HepG2 (cell line): Measurements from ENCODE around the gene KIN. TPM values are rescaled to one million over a fixed set of nuclear protein-coding genes. Genes with fewer than 3 reads are reported as not detected.
A peak's percentile ranks its signal among the peaks of the same experiment; 100 is the strongest.

Experiments
- ARID2 ChIP-seq: sonication (generic); formaldehyde crosslinking; IDR thresholded peaks from 2 replicates; pipeline ENCODE4 v1.8.1; 2022; ENCODE audit warnings: mild to moderate bottlenecking, missing genetic modification reagents, borderline replicate concordance
- ASH2L ChIP-seq: fragments of 300-600, 200-600 bp; sonication (generic); IDR thresholded peaks from 2 replicates; pipeline ENCODE4 v1.7.0; 2017; ENCODE audit warnings: low read depth, mild to moderate bottlenecking, moderate library complexity, mixed read lengths, low read length; ENCODE audit not compliant: insufficient read length
- CREM ChIP-seq, 2 experiments: sonication (generic) in 1 of 2; formaldehyde crosslinking in 1 of 2; IDR thresholded peaks; 2 replicates each; pipeline versions ENCODE4 v1.4.0 to v1.6.1; 2016 to 2020; ENCODE audit warnings: antibody characterized with exemption in 1 of 2, mild to moderate bottlenecking in 1 of 2, missing genetic modification reagents in 1 of 2
- HNRNPLL ChIP-seq: fragments of 200-400 bp; formaldehyde crosslinking; IDR thresholded peaks from 2 replicates; pipeline ENCODE4 v1.6.1; 2017; ENCODE audit warnings: mild to moderate bottlenecking, low read depth, low read length; ENCODE audit not compliant: poor library complexity, severe bottlenecking
- JUNB ChIP-seq: sonication (generic); formaldehyde crosslinking; IDR thresholded peaks from 2 replicates; pipeline ENCODE4 v1.8.0; 2022; ENCODE audit warnings: missing genetic modification reagents, mild to moderate bottlenecking, borderline replicate concordance
- JUND ChIP-seq: sonication (generic); formaldehyde crosslinking; IDR thresholded peaks from 2 replicates; pipeline ENCODE4 v1.8.0; 2022; ENCODE audit warnings: mild to moderate bottlenecking, missing genetic modification reagents
- PHF8 ChIP-seq: sonication (generic); formaldehyde crosslinking; IDR thresholded peaks from 2 replicates; pipeline ENCODE4 v1.5.0; 2020; ENCODE audit warnings: missing genetic modification reagents
- SMAD9 ChIP-seq: sonication (generic); formaldehyde crosslinking; IDR thresholded peaks from 2 replicates; pipeline ENCODE4 v1.5.1; 2020; ENCODE audit warnings: mild to moderate bottlenecking, missing genetic modification reagents
- TCF12 ChIP-seq, 2 experiments: fragments of 450-650 bp in 1 of 2; sonication (generic) in 1 of 2; formaldehyde crosslinking in 1 of 2; IDR thresholded peaks; 2 replicates each; pipeline versions ENCODE4 v1.6.1 to v1.8.0; 2017 to 2022; ENCODE audit warnings: antibody characterized with exemption in 1 of 2, mild to moderate bottlenecking in 1 of 2, missing genetic modification reagents in 1 of 2, moderate library complexity in 1 of 2
- TP53 ChIP-seq: sonication (generic); formaldehyde crosslinking; conservative IDR thresholded peaks from 2 replicates; pipeline ENCODE4 v1.4.0; 2020; ENCODE audit warnings: missing genetic modification reagents
- ZNF205 ChIP-seq: IDR thresholded peaks from 2 replicates; pipeline ENCODE4 v1.6.1; 2018; ENCODE audit warnings: missing biosample characterization, missing genetic modification reagents
- ZNF232 ChIP-seq: sonication (generic); formaldehyde crosslinking; IDR thresholded peaks from 2 replicates; pipeline ENCODE4 v1.4.0; 2020; ENCODE audit warnings: missing genetic modification reagents, borderline replicate concordance
- ZNF24 ChIP-seq: fragments of 450-650 bp; IDR thresholded peaks from 2 replicates; pipeline ENCODE4 v1.6.1; 2017; ENCODE audit warnings: antibody characterized with exemption, mild to moderate bottlenecking
- ZNF660 ChIP-seq: sonication (generic); formaldehyde crosslinking; IDR thresholded peaks from 2 replicates; pipeline ENCODE4 v1.5.1; 2020; ENCODE audit warnings: mild to moderate bottlenecking, low read depth, missing genetic modification reagents, borderline replicate concordance
- ZNF772 ChIP-seq: sonication (generic); formaldehyde crosslinking; IDR thresholded peaks from 2 replicates; pipeline ENCODE4 v1.5.0; 2020; ENCODE audit warnings: mild to moderate bottlenecking, missing genetic modification reagents
- ZSCAN21 ChIP-seq: sonication (generic); formaldehyde crosslinking; IDR thresholded peaks from 2 replicates; pipeline ENCODE4 v1.8.0; 2022; ENCODE audit warnings: mild to moderate bottlenecking, missing genetic modification reagents, moderate library complexity, borderline replicate concordance
- polyA plus RNA-seq, 8 experiments: library from polyadenylated mRNA; depleted of rRNA in 3 of 8; stranded (reverse) in 7 of 8; unstranded in 1 of 8; fragments of >200 nt; fragmentation: Illumina TruSeq in 4 of 8; extraction: Trizol in 4 of 8; gene quantifications; 2 replicates each; pipeline versions ENCODE4 v1.2.1 to v1.2.3, GENCODE V29; 2011 to 2016; ENCODE audit warnings: low read depth in 4 of 8, missing spikeins in 1 of 8, mixed read lengths in 1 of 8; ENCODE audit not compliant: insufficient read depth in 1 of 8
- total RNA-seq, 5 experiments: library from RNA; depleted of rRNA; stranded (reverse); fragments of >200 nt; fragmentation: Illumina TruSeq; extraction: Trizol; gene quantifications; 2 replicates each; pipeline ENCODE4 v1.2.3, GENCODE V29; 2016; ENCODE audit warnings: low read depth in 1 of 5
- TF ChIP-seq, protein P1 (sequence below): sonication (generic); formaldehyde crosslinking; IDR thresholded peaks from 2 replicates; pipeline ENCODE4 v1.8.0; 2022; ENCODE audit warnings: mild to moderate bottlenecking, missing genetic modification reagents, moderate library complexity
- TF ChIP-seq, protein P2 (sequence below): sonication (generic); formaldehyde crosslinking; IDR thresholded peaks from 2 replicates; pipeline ENCODE4 v1.4.0; 2020; ENCODE audit warnings: missing genetic modification reagents
- TF ChIP-seq, protein P3 (sequence below): IDR thresholded peaks from 2 replicates; pipeline ENCODE4 v1.6.1; 2016; ENCODE audit warnings: mild to moderate bottlenecking, missing biosample characterization, missing genetic modification reagents
- TF ChIP-seq, protein P4 (sequence below): sonication (generic); formaldehyde crosslinking; IDR thresholded peaks from 2 replicates; pipeline ENCODE4 v1.4.0; 2020; ENCODE audit warnings: missing genetic modification reagents
- TF ChIP-seq, protein P5 (sequence below): sonication (generic); formaldehyde crosslinking; conservative IDR thresholded peaks from 2 replicates; pipeline ENCODE4 v1.8.0; 2022; ENCODE audit warnings: mild to moderate bottlenecking, moderate library complexity, missing genetic modification reagents
- TF ChIP-seq, protein P6 (sequence below): sonication (generic); formaldehyde crosslinking; IDR thresholded peaks from 2 replicates; pipeline ENCODE4 v1.8.1; 2023; ENCODE audit warnings: mild to moderate bottlenecking, missing genetic modification reagents, borderline replicate concordance
- TF ChIP-seq, protein P7 (sequence below): IDR thresholded peaks from 2 replicates; pipeline ENCODE4 v1.6.1; 2016

Gene KIN
- total and polyA plus RNA-seq, 2 of the 13 experiments (the other 11 are each of a cell fraction or from before 2014, with no cell fraction given): 4.9 to 23.2 TPM

DNA sequence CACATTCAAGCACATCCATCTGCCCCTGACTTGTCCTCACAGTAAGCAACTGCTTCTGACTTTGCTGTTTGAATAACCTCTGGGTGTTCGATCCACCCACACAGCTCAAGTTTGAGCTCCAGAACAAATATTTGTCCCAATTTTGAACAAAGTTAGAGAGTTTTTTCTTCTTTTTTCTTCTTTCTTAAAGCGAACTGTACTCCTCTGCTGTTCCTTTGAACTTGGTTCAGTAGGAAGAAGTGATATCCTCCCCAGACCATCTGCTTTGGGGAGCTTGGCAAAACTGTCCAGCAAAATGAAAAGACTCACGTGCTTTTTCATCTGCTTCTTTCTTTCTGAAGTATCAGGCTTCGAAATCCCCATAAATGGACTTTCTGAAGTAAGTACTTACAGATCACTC is 84.7 kb downstream of the KIN start, which contains the start of gene ITIH2 (continued):
- TF ChIP-seq, protein P1, sequence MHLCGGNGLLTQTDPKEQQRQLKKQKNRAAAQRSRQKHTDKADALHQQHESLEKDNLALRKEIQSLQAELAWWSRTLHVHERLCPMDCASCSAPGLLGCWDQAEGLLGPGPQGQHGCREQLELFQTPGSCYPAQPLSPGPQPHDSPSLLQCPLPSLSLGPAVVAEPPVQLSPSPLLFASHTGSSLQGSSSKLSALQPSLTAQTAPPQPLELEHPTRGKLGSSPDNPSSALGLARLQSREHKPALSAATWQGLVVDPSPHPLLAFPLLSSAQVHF: no peak
- TF ChIP-seq ZNF24: no peak; the same call in 1 of the 2 replicates
- TF ChIP-seq CREM (IDR thresholded peaks at IDR 0.05): peak; percentile 82
- no peak for TF ChIP-seq CREM (CRISPR knock-in tag; IDR thresholded peaks at IDR 0.05)
- TF ChIP-seq, protein P2, sequence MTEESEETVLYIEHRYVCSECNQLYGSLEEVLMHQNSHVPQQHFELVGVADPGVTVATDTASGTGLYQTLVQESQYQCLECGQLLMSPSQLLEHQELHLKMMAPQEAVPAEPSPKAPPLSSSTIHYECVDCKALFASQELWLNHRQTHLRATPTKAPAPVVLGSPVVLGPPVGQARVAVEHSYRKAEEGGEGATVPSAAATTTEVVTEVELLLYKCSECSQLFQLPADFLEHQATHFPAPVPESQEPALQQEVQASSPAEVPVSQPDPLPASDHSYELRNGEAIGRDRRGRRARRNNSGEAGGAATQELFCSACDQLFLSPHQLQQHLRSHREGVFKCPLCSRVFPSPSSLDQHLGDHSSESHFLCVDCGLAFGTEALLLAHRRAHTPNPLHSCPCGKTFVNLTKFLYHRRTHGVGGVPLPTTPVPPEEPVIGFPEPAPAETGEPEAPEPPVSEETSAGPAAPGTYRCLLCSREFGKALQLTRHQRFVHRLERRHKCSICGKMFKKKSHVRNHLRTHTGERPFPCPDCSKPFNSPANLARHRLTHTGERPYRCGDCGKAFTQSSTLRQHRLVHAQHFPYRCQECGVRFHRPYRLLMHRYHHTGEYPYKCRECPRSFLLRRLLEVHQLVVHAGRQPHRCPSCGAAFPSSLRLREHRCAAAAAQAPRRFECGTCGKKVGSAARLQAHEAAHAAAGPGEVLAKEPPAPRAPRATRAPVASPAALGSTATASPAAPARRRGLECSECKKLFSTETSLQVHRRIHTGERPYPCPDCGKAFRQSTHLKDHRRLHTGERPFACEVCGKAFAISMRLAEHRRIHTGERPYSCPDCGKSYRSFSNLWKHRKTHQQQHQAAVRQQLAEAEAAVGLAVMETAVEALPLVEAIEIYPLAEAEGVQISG (CRISPR knock-in tag): no peak
- no peak for TF ChIP-seq PHF8 (CRISPR knock-in tag)
- no peak for TF ChIP-seq JUND (CRISPR knock-in tag)
- no peak for TF ChIP-seq ZNF232 (CRISPR knock-in tag)
- TF ChIP-seq TCF12 (IDR thresholded peaks at IDR 0.05): no peak
- no peak for TF ChIP-seq TCF12 (CRISPR knock-in tag; IDR thresholded peaks at IDR 0.05)
- no peak for TF ChIP-seq TP53 (CRISPR knock-in tag)
- TF ChIP-seq, protein P3, sequence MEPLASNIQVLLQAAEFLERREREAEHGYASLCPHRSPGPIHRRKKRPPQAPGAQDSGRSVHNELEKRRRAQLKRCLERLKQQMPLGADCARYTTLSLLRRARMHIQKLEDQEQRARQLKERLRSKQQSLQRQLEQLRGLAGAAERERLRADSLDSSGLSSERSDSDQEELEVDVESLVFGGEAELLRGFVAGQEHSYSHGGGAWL (CRISPR knock-in tag): no peak
- TF ChIP-seq HNRNPLL: no peak
- TF ChIP-seq ASH2L: peak; percentile 65
- TF ChIP-seq, protein P4, sequence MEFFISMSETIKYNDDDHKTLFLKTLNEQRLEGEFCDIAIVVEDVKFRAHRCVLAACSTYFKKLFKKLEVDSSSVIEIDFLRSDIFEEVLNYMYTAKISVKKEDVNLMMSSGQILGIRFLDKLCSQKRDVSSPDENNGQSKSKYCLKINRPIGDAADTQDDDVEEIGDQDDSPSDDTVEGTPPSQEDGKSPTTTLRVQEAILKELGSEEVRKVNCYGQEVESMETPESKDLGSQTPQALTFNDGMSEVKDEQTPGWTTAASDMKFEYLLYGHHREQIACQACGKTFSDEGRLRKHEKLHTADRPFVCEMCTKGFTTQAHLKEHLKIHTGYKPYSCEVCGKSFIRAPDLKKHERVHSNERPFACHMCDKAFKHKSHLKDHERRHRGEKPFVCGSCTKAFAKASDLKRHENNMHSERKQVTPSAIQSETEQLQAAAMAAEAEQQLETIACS (CRISPR knock-in tag): no peak
- no peak for TF ChIP-seq JUNB (CRISPR knock-in tag)
- TF ChIP-seq, protein P5, sequence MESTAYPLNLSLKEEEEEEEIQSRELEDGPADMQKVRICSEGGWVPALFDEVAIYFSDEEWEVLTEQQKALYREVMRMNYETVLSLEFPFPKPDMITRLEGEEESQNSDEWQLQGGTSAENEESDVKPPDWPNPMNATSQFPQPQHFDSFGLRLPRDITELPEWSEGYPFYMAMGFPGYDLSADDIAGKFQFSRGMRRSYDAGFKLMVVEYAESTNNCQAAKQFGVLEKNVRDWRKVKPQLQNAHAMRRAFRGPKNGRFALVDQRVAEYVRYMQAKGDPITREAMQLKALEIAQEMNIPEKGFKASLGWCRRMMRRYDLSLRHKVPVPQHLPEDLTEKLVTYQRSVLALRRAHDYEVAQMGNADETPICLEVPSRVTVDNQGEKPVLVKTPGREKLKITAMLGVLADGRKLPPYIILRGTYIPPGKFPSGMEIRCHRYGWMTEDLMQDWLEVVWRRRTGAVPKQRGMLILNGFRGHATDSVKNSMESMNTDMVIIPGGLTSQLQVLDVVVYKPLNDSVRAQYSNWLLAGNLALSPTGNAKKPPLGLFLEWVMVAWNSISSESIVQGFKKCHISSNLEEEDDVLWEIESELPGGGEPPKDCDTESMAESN: no peak
- no peak for TF ChIP-seq ZNF205 (CRISPR knock-in tag)
- no peak for TF ChIP-seq ZNF660 (CRISPR knock-in tag)
- TF ChIP-seq, protein P6, sequence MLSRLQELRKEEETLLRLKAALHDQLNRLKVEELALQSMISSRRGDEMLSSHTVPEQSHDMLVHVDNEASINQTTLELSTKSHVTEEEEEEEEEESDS (CRISPR knock-in tag): no peak
- no peak for TF ChIP-seq ZNF772
- TF ChIP-seq, protein P7, sequence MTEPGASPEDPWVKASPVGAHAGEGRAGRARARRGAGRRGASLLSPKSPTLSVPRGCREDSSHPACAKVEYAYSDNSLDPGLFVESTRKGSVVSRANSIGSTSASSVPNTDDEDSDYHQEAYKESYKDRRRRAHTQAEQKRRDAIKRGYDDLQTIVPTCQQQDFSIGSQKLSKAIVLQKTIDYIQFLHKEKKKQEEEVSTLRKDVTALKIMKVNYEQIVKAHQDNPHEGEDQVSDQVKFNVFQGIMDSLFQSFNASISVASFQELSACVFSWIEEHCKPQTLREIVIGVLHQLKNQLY (CRISPR knock-in tag): no peak
- no peak for TF ChIP-seq SMAD9 (CRISPR knock-in tag)
- TF ChIP-seq ARID2 (CRISPR knock-in tag): no peak
- no peak for TF ChIP-seq ZSCAN21 (CRISPR knock-in tag)
